HFF-Myc (cell line): Measurements from ENCODE around the gene TMEM92.

Source experiments
- DNase-seq: peaks from one replicate; pipeline ENCODE4 v3.0.0-alpha.2; 2011; ENCODE audit warnings: low read depth; ENCODE audit errors: extremely low read depth
- H3K4me3 ChIP-seq: replicated peaks from 2 replicates; pipeline ENCODE4 v1.5.1; 2011; ENCODE audit warnings: low read depth, mild to moderate bottlenecking, control low read depth, low read length
- TF ChIP-seq, protein P1 (sequence below): IDR thresholded peaks from 2 replicates; pipeline ENCODE4 v1.5.1; 2012; ENCODE audit warnings: mild to moderate bottlenecking, low read depth, low read length, control low read depth; ENCODE audit errors: missing control alignments

TMEM92 gene

DNA sequence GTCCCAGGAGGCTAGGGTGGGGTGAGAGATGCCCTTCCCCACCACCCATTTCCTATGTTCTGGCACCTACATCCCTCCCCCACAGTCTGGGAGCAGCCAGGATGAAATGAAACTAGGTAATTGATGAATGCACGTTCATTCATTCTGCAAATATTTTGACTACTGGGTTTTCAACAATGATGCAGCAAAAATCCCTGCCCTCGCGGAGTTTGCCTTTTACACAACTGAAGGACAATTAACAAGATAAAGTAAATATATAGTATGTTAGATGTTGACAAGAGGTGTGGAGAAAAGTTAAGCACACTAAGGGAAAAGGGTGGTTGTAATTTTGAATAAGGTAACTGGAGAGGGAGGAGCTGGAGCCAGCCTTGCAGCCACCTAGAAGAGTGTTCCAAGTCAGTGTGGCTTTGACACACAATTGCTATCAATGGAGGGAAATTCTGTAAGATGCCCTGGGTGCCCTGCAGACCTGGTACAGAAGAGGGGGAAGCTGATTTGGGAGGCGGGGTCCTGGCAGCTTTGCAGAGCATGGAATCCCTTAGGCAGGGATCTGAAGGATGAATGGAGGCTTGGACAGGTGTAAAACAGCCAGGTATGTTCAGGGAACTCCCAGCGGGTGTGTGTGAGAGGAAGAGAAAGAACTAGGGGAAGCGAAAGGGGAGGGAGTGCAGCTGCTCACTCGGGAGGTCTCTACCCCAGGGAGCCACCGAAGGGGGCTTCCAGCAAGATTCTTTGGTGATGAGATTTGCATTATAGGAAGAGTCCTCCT, 2.5 kb downstream of the TMEM92 start:
- H3K4me3 ChIP-seq, result no peak overlapping the region
- TF ChIP-seq, protein P1, sequence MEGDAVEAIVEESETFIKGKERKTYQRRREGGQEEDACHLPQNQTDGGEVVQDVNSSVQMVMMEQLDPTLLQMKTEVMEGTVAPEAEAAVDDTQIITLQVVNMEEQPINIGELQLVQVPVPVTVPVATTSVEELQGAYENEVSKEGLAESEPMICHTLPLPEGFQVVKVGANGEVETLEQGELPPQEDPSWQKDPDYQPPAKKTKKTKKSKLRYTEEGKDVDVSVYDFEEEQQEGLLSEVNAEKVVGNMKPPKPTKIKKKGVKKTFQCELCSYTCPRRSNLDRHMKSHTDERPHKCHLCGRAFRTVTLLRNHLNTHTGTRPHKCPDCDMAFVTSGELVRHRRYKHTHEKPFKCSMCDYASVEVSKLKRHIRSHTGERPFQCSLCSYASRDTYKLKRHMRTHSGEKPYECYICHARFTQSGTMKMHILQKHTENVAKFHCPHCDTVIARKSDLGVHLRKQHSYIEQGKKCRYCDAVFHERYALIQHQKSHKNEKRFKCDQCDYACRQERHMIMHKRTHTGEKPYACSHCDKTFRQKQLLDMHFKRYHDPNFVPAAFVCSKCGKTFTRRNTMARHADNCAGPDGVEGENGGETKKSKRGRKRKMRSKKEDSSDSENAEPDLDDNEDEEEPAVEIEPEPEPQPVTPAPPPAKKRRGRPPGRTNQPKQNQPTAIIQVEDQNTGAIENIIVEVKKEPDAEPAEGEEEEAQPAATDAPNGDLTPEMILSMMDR, result no peak

DNA sequence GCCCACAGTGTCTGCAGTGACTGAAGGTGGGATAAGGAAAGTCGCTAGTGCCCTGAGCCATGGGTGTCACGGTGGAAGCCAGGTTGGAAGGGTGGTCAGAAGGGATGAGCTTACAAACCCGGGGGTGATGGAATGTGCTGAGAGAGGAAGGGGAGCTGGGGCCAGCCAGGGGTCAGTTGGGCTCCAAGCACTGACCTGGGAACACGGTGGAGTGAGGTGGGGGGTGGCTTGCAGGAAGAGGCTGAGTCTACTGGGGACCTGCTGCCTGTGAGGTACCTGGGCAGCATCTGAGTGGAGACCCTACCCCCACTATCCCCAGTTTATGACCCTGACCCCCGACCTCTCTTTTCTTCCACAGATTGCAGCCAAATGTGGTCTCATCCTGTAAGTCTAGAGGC, 3.1 kb downstream of the TMEM92 start:
- DNase-seq, result no peak
- no peak overlapping the region for H3K4me3 ChIP-seq
- TF ChIP-seq, protein P1, result no peak

More for the DNA sequence above, 2.5 kb downstream of the TMEM92 start:
- no peak for DNase-seq

DNA sequence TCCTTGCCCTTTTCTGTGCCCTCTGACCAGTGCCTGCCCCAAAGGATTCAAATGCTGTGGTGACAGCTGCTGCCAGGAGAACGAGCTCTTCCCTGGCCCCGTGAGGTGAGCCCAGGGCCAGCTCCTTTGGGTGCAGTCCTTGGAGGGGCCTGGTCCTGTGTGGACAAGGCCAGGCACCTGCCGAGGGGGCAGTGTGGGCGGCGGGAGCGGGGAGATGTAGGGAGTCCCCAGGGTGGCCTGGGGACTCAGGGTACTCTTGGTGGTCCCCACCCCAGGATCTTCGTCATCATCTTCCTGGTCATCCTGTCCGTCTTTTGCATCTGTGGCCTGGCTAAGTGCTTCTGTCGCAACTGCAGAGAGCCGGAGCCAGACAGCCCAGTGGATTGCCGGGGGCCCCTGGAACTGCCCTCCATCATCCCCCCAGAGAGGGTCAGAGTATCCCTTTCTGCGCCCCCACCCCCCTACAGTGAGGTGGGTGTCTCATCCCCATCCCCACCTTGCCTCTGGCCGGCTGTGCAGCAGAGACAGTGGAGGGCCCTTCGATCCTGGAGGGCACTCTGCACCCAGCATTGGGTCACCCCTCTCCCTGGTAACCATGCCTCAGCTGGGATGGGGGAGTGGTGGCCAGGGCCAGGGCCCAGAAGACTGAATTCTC, 4.4 kb downstream of the TMEM92 start:
- TF ChIP-seq, protein P1, result no peak
- no peak for DNase-seq
- H3K4me3 ChIP-seq, result no peak overlapping the region

DNA sequence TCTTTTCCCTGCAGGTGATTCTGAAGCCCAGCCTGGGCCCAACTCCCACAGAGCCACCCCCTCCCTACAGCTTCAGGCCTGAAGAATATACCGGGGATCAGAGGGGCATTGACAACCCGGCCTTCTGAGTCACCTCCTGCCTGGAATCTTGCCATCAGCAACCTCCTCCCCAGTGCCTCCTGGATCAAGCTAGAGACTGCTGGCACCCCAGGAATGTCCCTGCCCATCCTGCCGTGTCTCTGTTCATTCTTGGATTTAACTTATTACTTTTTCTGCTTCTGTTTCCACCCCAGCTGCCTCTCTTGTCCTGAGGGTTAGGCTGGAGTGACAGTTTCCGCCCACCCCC, 4.9 kb downstream of the TMEM92 start:
- DNase-seq, result no peak

DNA sequence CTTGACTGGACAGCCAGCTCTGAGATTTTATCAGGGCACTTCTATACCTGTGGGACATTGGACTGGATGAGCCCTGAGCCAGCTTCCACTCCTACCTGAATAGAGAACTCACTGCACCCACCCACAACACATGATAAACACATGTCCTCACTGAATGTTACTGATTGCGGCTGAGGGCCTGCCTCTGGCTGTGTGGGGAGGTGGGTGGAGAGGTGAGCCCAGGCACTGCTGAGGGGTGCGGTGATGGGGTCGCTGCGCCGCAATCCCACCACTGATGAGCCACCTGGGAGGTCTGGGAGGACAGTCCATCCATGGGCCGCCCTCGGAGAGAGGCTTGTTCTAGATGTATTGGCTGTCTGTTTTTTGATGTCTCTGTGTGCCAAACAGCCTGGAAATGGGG, 5.4 kb downstream of the TMEM92 start:
- DNase-seq, result no peak
- TF ChIP-seq, protein P1, result no peak
- H3K4me3 ChIP-seq, result no peak overlapping the region

More for the DNA sequence above, 4.9 kb downstream of the TMEM92 start:
- TF ChIP-seq, protein P1, result no peak
- no peak overlapping the region for H3K4me3 ChIP-seq

DNA sequence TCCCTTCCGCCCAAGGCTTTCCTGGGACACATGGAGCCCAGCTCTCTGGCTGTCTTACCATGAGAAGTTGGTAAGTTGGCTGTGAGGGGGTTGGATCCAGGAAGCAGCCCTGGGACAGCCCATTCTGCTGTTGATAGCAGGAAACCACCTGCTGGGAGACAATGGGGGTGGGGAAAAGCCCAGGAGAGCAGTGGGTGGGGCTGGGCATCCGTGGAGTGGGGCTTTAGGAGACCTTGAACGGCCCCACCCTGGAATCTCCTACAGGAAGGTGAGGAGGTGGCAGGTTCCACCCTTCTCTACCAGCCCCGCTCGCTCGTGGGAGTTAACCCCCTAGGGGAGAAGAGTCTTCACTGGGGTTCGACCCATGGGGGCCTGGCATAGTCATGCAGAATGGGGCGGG, 5.8 kb downstream of the TMEM92 start:
- DNase-seq, result no peak
- TF ChIP-seq, protein P1, result no peak
- no peak overlapping the region for H3K4me3 ChIP-seq
